Stimulated activated CD8-positive, alpha-beta memory T cell treated with anti-CD3 and anti-CD28 coated beads, Interleukin-7, amount 100 ng/mL, for 1 hour (primary cell): ENCODE data around the gene C9orf72.
"Not testable (repeated sequence)": the region's sequence is repeated elsewhere in the genome, so short reads cannot be mapped to it uniquely, and the experiment has no call there.

Experiments used
- DNase-seq, 2 donors: peaks; one replicate each; pipeline ENCODE4 v3.0.0-alpha.2; 2020; ENCODE audit warnings: low read depth in 2 of 2

Gene C9orf72

DNA sequence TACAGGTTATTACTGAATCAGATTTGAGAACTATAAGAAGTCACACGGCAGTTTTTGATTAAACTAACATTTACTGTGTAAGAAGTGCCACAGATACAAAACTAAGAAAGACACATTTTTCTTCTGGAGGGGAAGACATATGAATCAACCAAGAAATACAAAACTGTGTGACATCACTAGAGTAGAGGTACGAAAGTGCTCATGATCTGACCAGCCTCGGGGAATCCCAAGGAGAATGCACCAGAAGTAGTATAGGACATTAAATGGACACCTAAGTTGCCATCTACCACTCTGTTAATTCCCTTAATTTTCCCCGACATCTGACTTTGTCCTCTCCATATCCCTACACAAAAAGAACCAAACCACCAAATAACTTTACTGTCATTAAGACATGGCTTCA lies 54.5 kb downstream of the C9orf72 start:
- no peak for DNase-seq

DNA sequence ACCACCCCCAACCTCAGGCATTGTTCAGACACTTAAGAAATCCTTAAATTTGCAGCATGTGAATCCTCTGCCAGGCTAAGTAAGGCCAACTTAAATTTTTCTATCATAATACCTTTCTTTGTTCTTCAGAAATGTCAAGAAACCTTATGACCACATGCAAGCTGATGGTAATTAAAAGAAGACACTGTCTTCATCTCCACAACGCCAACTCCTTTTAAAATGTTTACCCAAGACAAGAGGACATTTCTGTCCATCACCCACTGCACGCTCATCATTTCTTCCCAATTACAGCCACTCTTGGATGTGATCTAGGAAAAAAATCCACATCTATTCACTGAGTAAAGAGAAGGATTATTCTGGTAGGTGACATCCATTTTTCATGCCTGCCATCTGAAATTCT lies 55.3 kb downstream of the C9orf72 start:
- no peak for DNase-seq

DNA sequence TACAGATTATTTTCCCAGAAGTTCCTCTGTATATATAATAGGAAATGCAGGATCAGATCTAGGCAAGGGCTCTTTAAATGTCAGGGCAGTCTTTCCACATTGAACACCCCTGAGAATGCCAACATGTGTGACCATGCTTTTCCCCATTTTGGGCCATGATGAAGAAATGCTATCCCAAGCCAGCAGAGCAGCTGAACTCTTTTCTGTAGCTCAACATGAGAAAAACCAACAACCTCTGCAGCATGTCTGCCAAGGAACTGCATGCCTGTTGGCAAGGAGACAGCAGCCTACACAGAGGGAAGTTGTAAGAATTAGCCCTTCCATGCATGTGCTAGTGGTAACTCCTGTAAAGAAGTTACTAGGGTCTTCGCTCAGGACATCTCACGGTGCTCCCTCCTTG lies 58.7 kb downstream of the C9orf72 start:
- DNase-seq: no peak

DNA sequence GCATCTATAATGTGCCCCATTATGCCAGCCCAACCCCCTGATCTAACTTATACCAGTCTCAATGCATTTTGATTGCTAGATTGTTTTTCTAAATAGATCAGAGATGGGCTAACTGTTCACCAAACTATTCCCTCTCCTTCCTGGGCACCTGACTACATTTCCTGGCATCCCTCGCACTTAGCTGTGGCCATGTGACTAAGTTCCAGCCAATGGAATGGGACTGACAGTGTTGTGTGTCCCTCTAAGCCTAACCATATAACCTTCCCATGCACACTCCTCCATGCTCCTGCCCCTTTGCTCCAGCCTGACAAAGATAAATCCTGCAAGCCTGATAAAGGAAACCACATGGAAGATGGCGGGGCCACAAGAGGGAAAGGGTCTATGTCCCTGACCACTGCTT lies 61.5 kb downstream of the C9orf72 start:
- DNase-seq: no peak

DNA sequence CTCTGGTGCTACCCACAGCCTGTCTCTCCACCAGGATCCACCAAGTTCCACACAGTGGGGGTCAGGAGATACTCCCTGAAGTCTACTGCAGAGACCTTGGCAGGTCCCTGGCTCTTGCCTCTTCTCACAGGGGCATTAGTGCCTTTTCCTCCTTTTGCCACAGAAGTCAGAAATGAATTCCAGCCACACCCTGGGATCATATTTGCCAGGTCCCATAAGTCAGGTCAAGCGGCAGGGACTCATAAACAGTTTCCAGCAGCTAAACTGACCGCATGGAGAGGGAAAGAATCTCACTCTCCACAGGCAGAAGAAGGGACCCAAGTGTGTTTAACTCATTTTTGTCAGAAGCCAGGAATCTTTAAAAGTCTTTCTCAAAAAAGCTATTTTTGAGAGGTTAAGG lies 62.5 kb downstream of the C9orf72 start:
- DNase-seq: no peak

DNA sequence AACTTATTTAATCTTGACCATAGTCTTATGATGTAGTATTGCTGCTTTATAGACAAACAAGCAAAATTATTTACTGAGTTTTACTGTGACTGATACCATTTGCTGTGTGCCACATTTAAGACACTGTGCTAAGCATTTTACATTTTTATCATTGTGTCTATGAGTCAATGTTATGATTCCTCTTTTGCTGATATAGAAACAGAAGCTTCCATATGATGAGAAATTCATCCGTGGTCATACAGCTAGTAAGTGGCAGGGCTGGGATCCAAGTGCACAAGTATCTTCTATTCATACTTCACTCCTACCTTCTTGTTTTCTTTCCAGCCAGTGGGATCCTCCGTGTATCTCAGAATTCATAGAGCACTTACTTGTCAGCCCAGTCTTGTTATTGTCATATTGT lies 66.3 kb downstream of the C9orf72 start:
- no peak for DNase-seq

DNA sequence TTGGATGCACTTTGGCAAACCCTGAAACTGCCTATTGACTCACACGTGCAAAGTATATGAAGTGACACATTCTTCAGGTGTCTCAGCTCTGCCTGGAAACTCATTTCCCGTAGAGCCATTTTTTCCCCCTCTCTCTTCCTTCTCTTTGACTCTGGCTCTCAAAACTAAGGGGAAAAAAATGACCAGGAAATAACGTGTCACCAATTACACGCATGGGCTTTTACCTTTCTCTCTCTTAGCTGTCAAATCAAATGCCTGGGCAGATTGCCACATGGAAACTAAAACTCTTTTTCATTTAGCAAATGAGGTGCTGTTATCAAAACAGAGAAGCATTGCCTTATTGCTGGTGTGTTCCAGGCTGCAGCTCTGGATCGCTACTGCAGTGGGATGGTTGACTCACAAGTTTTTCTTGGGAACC lies 67.5 kb downstream of the C9orf72 start:
- DNase-seq: no peak

DNA sequence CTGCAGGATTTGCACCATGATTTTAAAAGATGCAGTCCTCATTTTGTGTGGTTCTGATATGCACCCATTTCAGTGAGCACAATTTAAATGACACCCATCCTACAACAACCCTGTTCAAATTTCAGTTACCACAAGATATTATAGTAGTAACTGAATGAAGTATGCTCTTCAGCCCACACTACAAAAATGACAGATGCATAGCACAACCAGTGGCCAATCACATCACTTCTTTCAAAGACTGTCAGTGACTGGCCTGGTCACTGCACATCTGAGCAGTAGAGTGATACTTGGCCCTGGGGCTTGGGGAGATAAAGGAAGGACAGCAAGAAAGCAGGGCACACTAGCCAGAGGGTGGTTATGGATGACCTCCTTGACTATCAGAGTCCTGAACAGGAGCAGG lies 69.0 kb downstream of the C9orf72 start:
- no peak for DNase-seq

DNA sequence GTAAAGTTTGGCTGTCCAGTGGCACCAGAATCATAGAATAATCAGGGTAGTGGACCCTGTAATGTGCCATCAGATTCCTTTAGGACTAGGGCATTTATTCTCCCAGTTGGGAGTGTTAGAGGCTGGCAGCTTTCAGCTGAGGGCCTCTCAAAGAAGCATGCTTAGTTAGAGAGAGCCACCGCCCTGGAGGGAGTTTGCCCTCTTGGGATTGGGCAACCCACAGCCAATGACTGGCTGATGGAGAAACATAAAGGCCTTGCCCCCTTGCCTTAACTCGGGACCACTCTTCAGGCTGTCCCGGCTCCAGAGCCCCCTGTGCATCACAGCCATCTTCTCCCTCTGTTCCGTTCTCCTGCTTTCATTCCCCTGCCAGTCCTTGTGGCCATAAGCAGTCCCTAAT lies 69.7 kb downstream of the C9orf72 start:
- no peak for DNase-seq

DNA sequence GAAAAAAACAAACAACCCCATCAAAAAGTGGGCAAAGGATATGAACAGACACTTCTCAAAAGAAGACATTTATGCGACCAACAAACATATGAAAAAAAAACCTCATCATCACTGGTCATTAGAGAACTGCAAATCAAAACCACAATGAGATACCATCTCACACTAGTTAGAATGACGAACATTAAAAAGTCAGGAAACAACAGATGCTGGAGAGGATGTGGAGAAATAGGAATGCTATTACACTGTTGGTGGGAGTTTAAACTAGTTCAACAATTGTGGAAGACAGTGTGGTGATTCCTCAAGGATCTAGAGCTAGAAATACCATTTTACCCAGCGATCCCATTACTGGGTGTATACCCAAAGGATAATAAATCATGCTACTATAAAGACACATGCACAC lies 72.4 kb downstream of the C9orf72 start:
- not testable (repeated sequence) for DNase-seq

DNA sequence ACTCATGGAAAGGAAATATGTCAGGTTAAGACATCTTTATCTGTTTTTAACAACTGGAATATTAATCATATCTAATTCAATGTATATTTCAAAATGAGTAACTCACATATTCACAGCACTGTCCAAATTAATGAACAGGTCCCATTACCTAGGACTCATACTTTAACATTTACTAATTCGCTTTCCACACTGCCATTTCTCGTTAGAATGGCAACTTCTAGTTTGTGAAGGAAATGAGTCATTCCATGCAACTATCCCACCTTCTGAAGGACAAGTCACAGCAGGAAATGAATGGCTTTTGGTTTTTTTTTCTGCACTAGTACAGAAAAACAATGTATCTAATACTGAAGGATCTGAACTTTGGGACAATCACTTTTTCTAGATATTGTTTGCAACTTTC lies 73.8 kb downstream of the C9orf72 start:
- DNase-seq: no peak

DNA sequence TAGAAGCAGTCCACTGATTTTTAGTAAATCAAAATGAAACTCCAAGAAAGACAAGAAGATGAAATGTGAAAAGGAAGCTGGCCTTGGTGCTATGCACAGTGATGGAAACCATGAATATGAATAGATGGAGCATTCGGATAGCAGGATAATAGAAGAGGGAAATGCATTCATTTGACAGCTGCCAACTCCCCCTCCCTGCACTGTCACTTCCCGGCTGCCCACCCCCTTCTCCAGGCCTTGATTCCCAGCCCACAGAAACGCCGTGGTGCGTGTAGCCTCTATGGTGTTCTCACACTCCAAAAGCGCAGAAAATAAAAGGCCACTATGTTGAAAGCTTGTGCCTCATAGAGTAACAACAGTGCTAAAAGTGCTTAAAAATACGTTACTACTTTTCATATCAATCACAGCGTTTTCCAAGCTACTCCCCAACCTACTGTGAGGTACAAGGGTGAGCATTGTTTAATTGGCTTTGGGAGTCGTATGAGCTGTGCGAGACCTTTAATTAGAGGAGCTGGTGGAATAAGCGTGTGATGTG lies 75.3 kb downstream of the C9orf72 start:
- no peak for DNase-seq
